Adipose tissue (tissue), 3 donors: Measurements from ENCODE around the gene KRT86. TPM values are rescaled to one million over a fixed set of nuclear protein-coding genes. Genes with fewer than 3 reads are reported as not detected.
"Not testable (repeated sequence)": the region's sequence is repeated elsewhere in the genome, so short reads cannot be mapped to it uniquely, and the experiment has no call there.

Experiments
- H3K27ac ChIP-seq: one replicate; pipeline ENCODE4 v1.5.1; 2013; ENCODE audit warnings: low read depth, low read length
- WGBS, 3 donors: extraction: QIAGEN DNeasy Blood & Tissue Kit; methylation state at CpG; one replicate each; pipeline ENCODE4 v1.1.7; 2013; 5-methylcytosine and 5-hydroxymethylcytosine counted together
- polyA plus RNA-seq, 3 donors: library from polyadenylated mRNA; stranded (reverse); fragments of 200-250 nt; gene quantifications; one replicate each; pipeline ENCODE4 v1.2.3, GENCODE V29; 2013
- donor health status: healthy with polysubstance abuse.
- donor health status: Bipolar disorder and iron deficiency.
- donor health status: healthy.

The KRT86 gene
- polyA plus RNA-seq, 3 donors = 1.2 TPM; not detected in 2

GRCh38 chr12:52301721-52302120 lies 27.3 kb downstream of the KRT86 start:
- not testable (repeated sequence) for H3K27ac ChIP-seq
- 78 to 84% (median 82%) methylated on average over 17 to 23 of the region's 31 CpGs for WGBS, 3 donors

GRCh38 chr12:52302242-52302914 lies 27.9 kb downstream of the KRT86 start:
- WGBS, 3 donors = no CpG with 5 or more reads among the region's 5 CpGs
- not testable (repeated sequence) for H3K27ac ChIP-seq

DNA sequence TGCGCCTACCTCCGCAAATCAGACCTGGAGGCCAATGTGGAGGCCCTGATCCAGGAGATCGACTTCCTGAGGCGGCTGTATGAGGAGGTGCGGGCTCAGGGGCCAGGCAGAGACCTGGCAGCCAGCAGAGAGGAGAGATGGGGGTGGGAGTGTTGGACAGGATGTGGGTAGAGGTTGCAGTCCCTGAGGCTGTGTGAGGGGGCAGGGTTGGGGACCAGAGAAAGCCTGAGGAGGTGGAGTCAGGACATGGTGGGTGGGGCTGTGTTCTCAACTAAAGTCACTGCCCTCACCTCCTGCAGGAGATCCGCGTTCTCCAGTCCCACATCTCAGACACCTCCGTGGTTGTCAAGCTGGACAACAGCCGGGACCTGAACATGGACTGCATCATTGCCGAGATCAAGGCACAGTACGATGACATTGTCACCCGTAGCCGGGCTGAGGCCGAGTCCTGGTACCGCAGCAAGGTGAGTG lies 30.5 kb downstream of the KRT86 start:
- WGBS, 3 donors = 68 to 85% (median 71%) methylated on average over 15 of the region's 15 CpGs
- H3K27ac ChIP-seq = not testable (repeated sequence)

DNA sequence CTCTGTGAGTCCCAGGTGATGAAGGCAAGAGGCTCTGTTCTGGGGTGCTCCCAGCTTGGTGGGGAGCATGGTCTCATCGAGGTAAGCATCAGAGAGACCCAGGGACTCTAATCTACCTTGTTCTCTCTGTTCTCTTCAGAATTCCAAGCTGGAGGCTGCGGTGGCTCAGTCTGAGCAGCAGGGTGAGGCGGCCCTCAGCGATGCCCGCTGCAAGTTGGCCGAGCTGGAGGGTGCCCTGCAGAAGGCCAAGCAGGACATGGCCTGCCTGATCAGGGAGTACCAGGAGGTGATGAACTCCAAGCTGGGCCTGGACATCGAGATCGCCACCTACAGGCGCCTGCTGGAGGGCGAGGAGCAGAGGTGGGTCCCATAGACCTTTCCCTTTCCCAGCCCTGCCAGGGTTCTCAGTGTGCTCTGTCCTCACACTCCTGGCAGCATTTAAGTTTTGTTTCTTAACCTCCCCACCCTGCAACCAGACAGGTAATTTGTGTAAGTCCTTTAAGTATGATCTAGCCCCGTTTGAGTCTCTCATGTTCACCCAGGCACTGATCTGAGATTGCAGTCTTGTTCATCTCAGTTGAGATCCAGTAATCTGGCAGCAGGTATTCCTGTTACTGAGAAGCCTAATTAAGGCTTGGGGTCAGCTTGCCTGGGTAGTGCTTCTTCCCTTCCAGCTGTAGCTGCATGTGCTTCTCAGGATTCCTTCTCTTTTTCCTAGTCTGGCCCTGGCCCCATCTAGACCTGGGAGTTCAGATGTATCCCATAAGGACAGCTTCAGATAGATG lies 31.7 kb downstream of the KRT86 start:
- H3K27ac ChIP-seq = no peak overlapping the region
- 72 to 79% (median 72%) methylated on average over 9 to 11 of the region's 11 CpGs for WGBS, 3 donors

DNA sequence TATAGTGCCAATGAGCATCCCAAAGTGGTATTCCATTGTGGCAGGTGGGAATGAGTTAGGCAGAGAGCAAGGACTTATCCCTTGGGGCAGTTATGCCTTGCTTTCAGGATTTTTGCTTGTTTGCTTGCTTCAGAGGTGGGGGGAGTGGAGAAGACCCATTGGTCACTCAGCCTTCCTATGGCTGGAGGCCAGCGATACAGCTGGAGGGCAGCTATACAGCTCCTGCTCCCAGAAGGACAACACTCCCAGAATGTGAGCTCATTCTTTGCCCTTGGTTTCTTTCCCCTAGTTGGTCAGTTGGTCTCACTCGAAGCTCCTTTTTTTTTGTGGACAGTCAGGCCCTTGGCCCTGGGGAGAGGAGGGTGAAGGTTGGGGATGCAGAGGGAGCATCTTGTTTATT lies 32.3 kb downstream of the KRT86 start:
- no peak overlapping the region for H3K27ac ChIP-seq
- 84 to 97% (median 85%) methylated on average over 2 of the region's 2 CpGs for WGBS, 3 donors

DNA sequence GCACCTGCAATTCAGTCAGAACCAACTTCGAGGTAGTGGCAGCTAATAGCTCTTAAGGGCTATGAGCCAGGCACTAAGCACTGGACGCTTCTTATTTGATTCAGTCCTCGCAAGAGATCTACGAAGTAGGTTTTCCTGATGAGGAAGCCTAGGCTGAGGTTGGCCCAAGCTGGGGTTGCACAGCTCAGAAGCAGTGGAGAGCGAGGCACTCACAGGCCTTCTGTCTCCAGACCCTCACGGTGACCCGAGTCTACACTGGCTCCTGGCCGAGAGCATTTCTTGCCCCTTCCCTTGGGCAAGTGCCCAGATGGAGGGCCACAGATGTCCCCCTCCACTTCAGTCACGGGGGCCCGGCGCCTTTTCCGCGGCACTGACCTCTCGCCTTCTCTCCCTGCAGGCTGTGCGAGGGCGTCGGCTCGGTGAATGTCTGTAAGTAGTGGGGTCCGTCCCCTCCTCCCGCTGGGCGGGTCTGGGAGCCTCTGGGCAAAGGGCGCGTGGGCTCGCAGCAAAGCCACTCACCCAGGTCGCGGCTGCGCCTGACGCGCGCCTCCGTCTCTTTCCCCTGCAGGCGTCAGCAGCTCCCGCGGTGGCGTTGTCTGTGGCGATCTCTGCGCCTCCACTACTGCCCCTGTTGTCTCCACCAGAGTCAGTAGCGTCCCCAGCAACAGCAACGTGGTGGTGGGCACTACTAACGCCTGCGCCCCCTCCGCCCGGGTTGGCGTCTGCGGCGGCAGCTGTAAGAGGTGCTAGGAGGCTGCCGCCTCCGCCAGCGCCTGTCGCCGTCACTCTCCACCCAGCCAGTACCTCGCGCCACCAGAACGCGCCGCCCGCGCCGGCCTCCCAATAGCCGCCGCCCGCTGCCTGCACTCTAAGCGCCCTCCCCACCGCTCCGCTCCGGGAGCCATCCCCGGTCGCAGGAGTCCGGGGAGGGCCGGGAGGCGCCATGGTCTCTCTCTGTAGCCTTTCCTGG lies 33.7 kb downstream of the KRT86 start:
- WGBS, 3 donors = 6 to 9% (median 9%) methylated on average over 70 to 71 of the region's 71 CpGs
- H3K27ac ChIP-seq = no peak overlapping the region

GRCh38 chr12:52308806-52309425 lies 34.5 kb downstream of the KRT86 start:
- 53 to 56% (median 53%) methylated on average over 15 of the region's 15 CpGs for WGBS, 3 donors
- no peak overlapping the region for H3K27ac ChIP-seq

DNA sequence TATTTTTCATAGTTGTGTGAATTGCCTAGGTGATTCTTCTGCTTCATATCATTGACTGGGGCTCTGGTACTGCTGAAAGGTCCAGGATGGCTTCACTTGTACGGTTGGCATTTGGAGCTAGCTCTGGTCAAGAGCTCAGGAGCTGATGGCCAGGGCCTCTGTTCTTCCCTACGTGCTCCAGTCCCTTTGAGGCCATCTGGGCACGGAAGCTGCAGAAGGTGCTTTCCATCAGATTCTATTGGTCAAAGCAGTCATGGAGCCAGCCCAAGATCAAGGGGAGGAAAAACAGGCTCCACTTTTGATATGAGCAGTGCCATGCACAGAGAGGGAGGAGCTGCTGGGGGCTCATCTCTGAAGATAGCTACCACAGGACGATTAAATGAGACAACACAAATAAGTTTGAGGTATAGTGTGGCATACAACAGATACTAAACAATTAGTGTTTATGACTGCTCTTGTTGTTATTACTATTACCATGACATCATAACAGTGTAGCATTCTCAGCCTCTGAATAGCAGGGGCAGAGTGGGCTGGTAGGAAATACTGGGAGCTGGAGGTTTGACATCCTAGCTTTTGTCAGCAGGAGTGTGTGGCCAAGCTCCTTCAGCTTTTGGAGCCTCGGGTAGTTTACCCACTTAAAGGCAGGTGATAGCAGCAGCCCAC lies 36.3 kb downstream of the KRT86 start:
- no peak overlapping the region for H3K27ac ChIP-seq

GRCh38 chr12:52311285-52311648 lies 36.8 kb downstream of the KRT86 start:
- 80 to 87% (median 84%) methylated on average over 3 of the region's 3 CpGs for WGBS, 3 donors
- H3K27ac ChIP-seq = no peak overlapping the region

More for the DNA sequence above, 36.3 kb downstream of the KRT86 start:
- WGBS, 3 donors = 75 to 86% (median 76%) methylated on average over 5 of the region's 5 CpGs

GRCh38 chr12:52312086-52312485 lies 37.6 kb downstream of the KRT86 start:
- 70 to 81% (median 76%) methylated on average over 4 of the region's 4 CpGs for WGBS, 3 donors
- no peak overlapping the region for H3K27ac ChIP-seq

- H3K27ac ChIP-seq = no peak overlapping the region
- 67 to 79% (median 67%) methylated on average over 3 of the region's 3 CpGs for WGBS, 3 donors
These were observed 39.0 kb downstream of the KRT86 start for GRCh38 chr12:52313461-52313860.

GRCh38 chr12:52313926-52314325 lies 39.5 kb downstream of the KRT86 start:
- no peak overlapping the region for H3K27ac ChIP-seq
- WGBS, 3 donors = 79 to 86% (median 85%) methylated on average over 9 of the region's 9 CpGs

DNA sequence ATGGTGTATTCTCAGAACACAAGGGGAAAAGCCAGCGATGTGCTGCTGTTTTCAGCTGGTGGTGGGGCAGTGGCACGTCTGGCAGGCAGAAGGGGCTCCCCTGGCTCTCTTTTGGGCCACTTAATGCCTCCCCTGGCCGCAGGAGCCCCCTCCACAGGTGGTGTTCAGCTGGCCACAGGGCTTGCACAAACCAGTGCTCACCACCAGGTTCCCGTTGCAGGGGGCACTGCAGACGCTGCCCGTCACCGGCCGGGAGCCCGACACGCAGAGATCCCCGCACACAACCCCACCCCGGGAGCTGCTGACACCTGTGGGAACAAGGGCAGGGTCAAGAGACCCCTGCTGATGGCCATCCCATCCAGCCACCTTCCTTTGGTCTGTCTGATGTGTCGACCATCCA lies 40.1 kb downstream of the KRT86 start:
- 80 to 83% (median 82%) methylated on average over 12 to 13 of the region's 13 CpGs for WGBS, 3 donors
- H3K27ac ChIP-seq = no peak overlapping the region

DNA sequence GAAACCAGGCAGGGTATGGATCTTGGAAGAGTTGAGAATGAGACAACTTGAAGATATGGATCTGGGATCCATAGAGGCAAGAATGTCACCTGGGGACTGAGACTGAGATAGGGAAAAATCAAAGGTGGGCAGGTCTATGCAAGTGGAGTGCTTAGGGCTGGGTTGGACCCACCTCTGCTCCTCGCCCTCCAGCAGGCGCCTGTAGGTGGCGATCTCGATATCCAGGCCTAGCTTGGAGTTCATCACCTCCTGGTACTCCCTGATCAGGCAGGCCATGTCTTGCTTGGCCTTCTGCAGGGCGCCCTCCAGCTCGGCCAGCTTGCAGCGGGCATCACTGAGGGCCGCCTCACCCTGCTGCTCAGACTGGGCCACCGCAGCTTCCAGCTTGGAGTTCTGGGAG lies 41.3 kb downstream of the KRT86 start:
- H3K27ac ChIP-seq = not testable (repeated sequence)
- 72 to 74% (median 73%) methylated on average over 9 of the region's 9 CpGs for WGBS, 3 donors

DNA sequence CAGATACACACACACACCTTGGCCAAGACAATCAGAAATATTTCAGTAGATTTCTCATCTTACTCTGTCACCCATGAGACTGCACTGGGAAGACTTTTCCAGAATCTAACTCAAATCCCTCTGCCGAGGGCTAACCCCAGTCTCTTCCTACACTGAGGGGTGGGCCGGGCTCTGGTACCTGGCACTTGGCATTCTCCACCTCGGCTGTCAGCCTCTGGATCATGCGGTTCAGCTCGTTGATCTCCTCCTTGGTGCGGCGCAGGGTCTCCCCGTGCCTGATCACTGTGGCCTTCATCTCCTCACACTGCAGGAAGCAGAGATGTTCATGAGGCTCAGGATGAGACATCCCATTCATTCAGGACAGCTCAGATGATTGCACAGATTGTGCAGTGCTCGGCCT lies 41.8 kb downstream of the KRT86 start:
- 83 to 92% (median 92%) methylated on average over 9 of the region's 9 CpGs for WGBS, 3 donors
- no peak overlapping the region for H3K27ac ChIP-seq

GRCh38 chr12:52316701-52317100 lies 42.3 kb downstream of the KRT86 start:
- H3K27ac ChIP-seq = no peak overlapping the region
- WGBS, 3 donors = 87 to 96% (median 95%) methylated on average over 11 of the region's 11 CpGs

DNA sequence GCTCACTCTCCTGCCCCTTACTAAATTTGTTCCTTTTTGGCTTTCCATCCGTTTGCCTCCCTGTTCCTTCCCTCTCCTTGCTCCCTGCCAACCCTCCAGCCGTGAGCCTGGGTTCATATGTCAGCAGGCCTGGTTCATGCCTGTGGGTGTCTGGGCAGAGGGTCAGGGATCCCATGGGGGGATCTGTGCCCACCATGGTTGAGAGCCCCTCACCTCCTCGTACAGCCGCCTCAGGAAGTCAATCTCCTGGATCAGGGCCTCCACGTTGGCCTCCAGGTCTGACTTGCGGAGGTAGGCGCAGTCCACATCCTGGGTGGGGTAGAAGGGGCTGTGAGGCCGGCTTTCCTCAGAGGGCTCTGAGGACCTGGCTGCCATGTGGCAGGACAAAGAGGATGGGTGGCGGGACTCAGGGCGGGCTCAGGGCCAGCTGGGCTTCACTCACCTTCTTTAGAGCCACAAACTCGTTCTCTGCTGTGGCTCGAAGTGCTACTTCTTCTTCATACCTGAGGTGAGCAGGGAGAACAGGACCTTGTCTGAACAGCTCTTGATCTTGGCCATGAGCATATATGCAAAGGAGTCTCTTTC lies 43.1 kb downstream of the KRT86 start:
- H3K27ac ChIP-seq = no peak overlapping the region
- 76 to 85% (median 79%) methylated on average over 12 of the region's 12 CpGs for WGBS, 3 donors
